ENCODE measurements around the gene RARA. TPM values are rescaled to one million over a fixed set of nuclear protein-coding genes. Genes with fewer than 3 reads are reported as not detected.

RARA gene
- total and polyA plus RNA-seq, 2 donors (not counting 1 experiment from before 2014, with no cell fraction given), result 7.0 to 7.8 TPM

DNA sequence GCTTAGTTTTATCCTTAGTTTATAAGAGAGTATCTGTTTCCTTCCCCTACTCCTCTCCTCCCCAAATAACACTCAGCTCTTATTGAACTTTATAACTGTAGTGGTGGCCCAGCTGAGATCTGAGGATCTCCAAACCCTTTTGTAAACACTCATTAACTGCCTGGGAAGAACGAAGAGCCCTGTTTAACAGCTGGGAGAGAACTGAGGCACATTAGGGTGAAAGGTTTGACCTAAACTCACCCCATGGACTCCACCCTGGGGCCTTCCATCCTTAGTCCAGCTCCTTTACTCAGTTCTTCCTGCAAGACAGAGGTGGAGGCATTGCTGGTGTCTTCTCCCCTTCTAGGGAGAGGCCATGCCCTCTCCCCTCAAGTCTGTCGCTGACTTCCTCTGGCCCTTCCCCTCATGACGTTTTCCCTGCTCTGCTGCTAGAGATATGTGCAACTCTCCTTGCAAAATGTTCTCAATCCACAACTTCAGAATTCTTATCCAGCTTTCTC lies 1.2 kb upstream of the RARA start:
- peak in 1 of 2 donors; percentile 59 for DNase-seq (ENCODE audit: low read depth in 2 of 2)

GRCh38 chr17:40309949-40310510 lies 1.1 kb downstream of the RARA start:
- TF ChIP-seq CTCF (conservative IDR thresholded peaks at IDR 0.05 in 1 of 2, IDR thresholded peaks at IDR 0.05 in 1 of 2; ENCODE audit: low read depth in 1 of 2, low read length in 2 of 2) (no peak), EZH2 (IDR thresholded peaks at IDR 0.05; ENCODE audit: low read length, missing control alignments) (no peak)
- DNase-seq (ENCODE audit: low read depth in 2 of 2), result no peak
- Histone ChIP-seq H3K9me3 (ENCODE audit: control insufficient read depth, insufficient read depth, low read depth, low read length) (no peaks in the 10 kb centered on the region), H3K79me2 (ENCODE audit: control insufficient read depth, insufficient read depth, low read length) (no peaks in the 10 kb centered on the region), H3K27me3 (ENCODE audit: control insufficient read depth, insufficient read depth, low read length) (no peaks in the 10 kb centered on the region), H4K20me1 (ENCODE audit: control insufficient read depth, extremely low read depth, insufficient read depth, low read length) (no peaks in the 10 kb centered on the region), H3K9ac (ENCODE audit: insufficient read depth, low read length) (no peak overlapping the region), H3K4me1 (ENCODE audit: control insufficient read depth, extremely low read depth, insufficient read depth, low read length) (peaks cover 63% of the 10 kb centered on the region), H3K4me3 (replicated peaks in 1 of 4; ENCODE audit: control extremely low read depth in 1 of 4, insufficient read depth in 1 of 4, low read depth in 3 of 4, low read length in 4 of 4) (no peak overlapping the region), H2AFZ (ENCODE audit: low read length) (no peak overlapping the region), H3K36me3 (ENCODE audit: control insufficient read depth, insufficient read depth, low read length) (no peaks in the 10 kb centered on the region), H3K4me2 (ENCODE audit: extremely low read depth, insufficient read depth, low read length) (no peak overlapping the region), H3K27ac (ENCODE audit: insufficient read depth, low read length) (no peak overlapping the region)

More for the DNA sequence above, 1.2 kb upstream of the RARA start:
- Histone ChIP-seq H3K79me2 (ENCODE audit: control insufficient read depth, insufficient read depth, low read length) (no peaks in the 10 kb centered on the region), H3K4me3 (replicated peaks in 1 of 4; ENCODE audit: control extremely low read depth in 1 of 4, insufficient read depth in 1 of 4, low read depth in 3 of 4, low read length in 4 of 4) (no peak overlapping the region), H3K4me2 (ENCODE audit: extremely low read depth, insufficient read depth, low read length) (peak overlapping the region; percentile 19), H4K20me1 (ENCODE audit: control insufficient read depth, extremely low read depth, insufficient read depth, low read length) (no peaks in the 10 kb centered on the region), H3K27me3 (ENCODE audit: control insufficient read depth, insufficient read depth, low read length) (no peaks in the 10 kb centered on the region), H3K9me3 (ENCODE audit: control insufficient read depth, insufficient read depth, low read depth, low read length) (no peaks in the 10 kb centered on the region), H3K9ac (ENCODE audit: insufficient read depth, low read length) (no peak overlapping the region), H3K4me1 (ENCODE audit: control insufficient read depth, extremely low read depth, insufficient read depth, low read length) (peaks cover 62% of the 10 kb centered on the region), H2AFZ (ENCODE audit: low read length) (no peak overlapping the region), H3K27ac (ENCODE audit: insufficient read depth, low read length) (peak overlapping the region; percentile 64), H3K36me3 (ENCODE audit: control insufficient read depth, insufficient read depth, low read length) (no peaks in the 10 kb centered on the region)
- no peak for TF ChIP-seq EZH2 (IDR thresholded peaks at IDR 0.05; ENCODE audit: low read length, missing control alignments)
- TF ChIP-seq CTCF (conservative IDR thresholded peaks at IDR 0.05 in 1 of 2, IDR thresholded peaks at IDR 0.05 in 1 of 2; ENCODE audit: low read depth in 1 of 2, low read length in 2 of 2), result no peak

DNA sequence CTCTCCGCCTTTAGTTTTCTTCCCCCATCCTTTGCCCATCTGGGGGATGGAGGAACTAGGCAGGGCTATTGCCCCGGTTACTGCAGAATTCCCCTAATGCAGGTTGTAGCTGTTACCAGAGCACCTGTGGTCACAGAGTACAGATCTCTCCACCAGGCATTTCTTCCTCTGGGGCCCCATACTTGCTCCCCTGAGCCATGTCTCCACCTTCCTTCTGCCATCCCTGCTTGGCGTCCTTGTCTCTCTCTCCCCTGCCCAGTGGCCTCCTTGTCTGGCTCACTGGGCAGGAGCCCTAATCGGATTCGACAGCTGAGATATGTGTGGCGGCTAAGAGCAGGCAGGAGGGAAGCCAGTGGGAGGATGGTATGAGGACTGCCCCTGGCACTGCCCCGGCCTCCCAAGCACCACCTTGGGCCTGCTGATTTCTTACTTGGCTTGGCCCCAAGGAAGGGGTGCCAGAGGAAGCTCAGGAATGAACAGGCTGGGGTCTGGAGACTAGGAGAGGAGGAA lies 2.0 kb downstream of the RARA start:
- H3K27me3 ChIP-seq (ENCODE audit: control insufficient read depth, insufficient read depth, low read length), result no peaks in the 10 kb centered on the region
- no peaks in the 10 kb centered on the region for H3K79me2 ChIP-seq (ENCODE audit: control insufficient read depth, insufficient read depth, low read length)
- no peak for TF ChIP-seq EZH2 (IDR thresholded peaks at IDR 0.05; ENCODE audit: low read length, missing control alignments)
- TF ChIP-seq CTCF (conservative IDR thresholded peaks at IDR 0.05 in 1 of 2, IDR thresholded peaks at IDR 0.05 in 1 of 2; ENCODE audit: low read depth in 1 of 2, low read length in 2 of 2), result no peak
- H3K9me3 ChIP-seq (ENCODE audit: control insufficient read depth, insufficient read depth, low read depth, low read length), result no peaks in the 10 kb centered on the region
- DNase-seq (ENCODE audit: low read depth in 2 of 2), result no peak
- peaks cover 64% of the 10 kb centered on the region for H3K4me1 ChIP-seq (ENCODE audit: control insufficient read depth, extremely low read depth, insufficient read depth, low read length)
- no peaks in the 10 kb centered on the region for H4K20me1 ChIP-seq (ENCODE audit: control insufficient read depth, extremely low read depth, insufficient read depth, low read length)
- no peak overlapping the region for H2AFZ ChIP-seq (ENCODE audit: low read length)
- H3K9ac ChIP-seq (ENCODE audit: insufficient read depth, low read length), result no peak overlapping the region
- no peak overlapping the region for H3K4me3 ChIP-seq (replicated peaks in 1 of 4; ENCODE audit: control extremely low read depth in 1 of 4, insufficient read depth in 1 of 4, low read depth in 3 of 4, low read length in 4 of 4)
- H3K27ac ChIP-seq (ENCODE audit: insufficient read depth, low read length), result no peak overlapping the region
- no peak overlapping the region for H3K4me2 ChIP-seq (ENCODE audit: extremely low read depth, insufficient read depth, low read length)
- no peaks in the 10 kb centered on the region for H3K36me3 ChIP-seq (ENCODE audit: control insufficient read depth, insufficient read depth, low read length)

Data from fibroblast of lung (primary cell).